Endothelial cell (in vitro differentiated cells): ENCODE data around the gene P2RY2. TPM values are rescaled to one million over a fixed set of nuclear protein-coding genes. Genes with fewer than 3 reads are reported as not detected.
A peak's percentile ranks its signal among the peaks of the same experiment; 100 is the strongest.
"Not testable (repeated sequence)": the region's sequence is repeated elsewhere in the genome, so short reads cannot be mapped to it uniquely, and the experiment has no call there.

Source experiments
- DNase-seq: peaks from one replicate; pipeline ENCODE4 v3.0.0; 2021; ENCODE audit warnings: low spot score
- H3K27ac Mint-ChIP-seq: one replicate; pipeline ENCODE4 v1.8.0; 2021; ENCODE audit warnings: mixed read lengths, inconsistent platforms; ENCODE audit not compliant: unreplicated experiment
- H3K27me3 Mint-ChIP-seq: one replicate; pipeline ENCODE4 v1.8.0; 2021; ENCODE audit warnings: mild to moderate bottlenecking, moderate library complexity, mixed read lengths, inconsistent platforms; ENCODE audit not compliant: unreplicated experiment
- H3K36me3 Mint-ChIP-seq: one replicate; pipeline ENCODE4 v1.8.0; 2021; ENCODE audit warnings: mild to moderate bottlenecking, low read depth, mixed read lengths, inconsistent platforms; ENCODE audit not compliant: unreplicated experiment
- H3K4me1 Mint-ChIP-seq: one replicate; pipeline ENCODE4 v1.8.0; 2021; ENCODE audit warnings: mild to moderate bottlenecking, mixed read lengths, inconsistent platforms; ENCODE audit not compliant: unreplicated experiment
- H3K4me3 Mint-ChIP-seq: one replicate; pipeline ENCODE4 v1.8.0; 2021; ENCODE audit warnings: mild to moderate bottlenecking, mixed read lengths, inconsistent platforms; ENCODE audit not compliant: unreplicated experiment
- H3K9me3 Mint-ChIP-seq: one replicate; pipeline ENCODE4 v1.8.0; 2021; ENCODE audit warnings: mixed read lengths, inconsistent platforms; ENCODE audit not compliant: unreplicated experiment
- total RNA-seq: library from RNA; stranded (reverse); fragmentation: NEBNext Ultra II Directional; extraction: Animal tissue kit (Norgen Biotek cat#: 25700); gene quantifications from one replicate; pipeline ENCODE4 v1.2.1, GENCODE V29; 2021; ENCODE audit not compliant: unreplicated experiment
- TF ChIP-seq, protein P1 (sequence below): fragments of 200-600 bp; sonication (generic); IDR thresholded peaks from one replicate; pipeline ENCODE4 v1.5.0; 2021; ENCODE audit warnings: antibody characterized with exemption; ENCODE audit not compliant: unreplicated experiment

P2RY2 gene
- total RNA-seq, 1 donor from 2014 or later, result 0.10 TPM

DNA sequence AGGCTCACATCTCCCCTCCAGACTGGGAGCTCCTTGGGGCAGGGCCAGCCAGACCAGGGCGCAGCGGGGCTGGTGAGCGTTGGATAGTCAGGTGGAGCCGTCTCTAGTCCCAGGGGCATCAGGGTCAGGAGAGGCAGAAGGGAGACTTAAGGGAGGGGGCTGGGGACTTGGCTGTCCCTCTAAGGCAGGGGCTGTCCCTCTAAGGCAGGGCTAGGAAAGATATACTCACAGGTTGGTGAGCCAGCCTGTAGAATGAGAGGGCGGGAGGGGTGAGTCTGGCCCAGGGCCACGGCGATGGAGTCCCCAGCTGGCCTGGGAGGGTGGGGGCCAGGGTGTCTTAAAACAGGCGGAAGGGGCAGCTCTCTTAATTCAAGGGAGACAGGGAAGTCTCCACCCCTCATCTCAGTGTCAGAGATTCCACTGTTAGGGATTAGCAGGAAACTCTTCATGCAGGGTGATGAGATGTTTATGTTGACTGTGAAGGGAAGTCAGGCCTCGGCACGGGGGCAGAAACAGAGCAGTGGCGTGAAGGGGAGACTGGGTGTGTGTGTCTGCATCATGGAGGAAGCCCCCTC lies 11.3 kb downstream of the P2RY2 start:
- Mint-ChIP-seq H3K4me1 (peaks cover 14% of the 10 kb centered on the region), H3K27ac (peak overlapping the region; percentile 42), H3K27me3 (peaks cover 9% of the 10 kb centered on the region), H3K36me3 (no peaks in the 10 kb centered on the region), H3K9me3 (no peaks in the 10 kb centered on the region), H3K4me3 (no peak overlapping the region)
- TF ChIP-seq, protein P1, sequence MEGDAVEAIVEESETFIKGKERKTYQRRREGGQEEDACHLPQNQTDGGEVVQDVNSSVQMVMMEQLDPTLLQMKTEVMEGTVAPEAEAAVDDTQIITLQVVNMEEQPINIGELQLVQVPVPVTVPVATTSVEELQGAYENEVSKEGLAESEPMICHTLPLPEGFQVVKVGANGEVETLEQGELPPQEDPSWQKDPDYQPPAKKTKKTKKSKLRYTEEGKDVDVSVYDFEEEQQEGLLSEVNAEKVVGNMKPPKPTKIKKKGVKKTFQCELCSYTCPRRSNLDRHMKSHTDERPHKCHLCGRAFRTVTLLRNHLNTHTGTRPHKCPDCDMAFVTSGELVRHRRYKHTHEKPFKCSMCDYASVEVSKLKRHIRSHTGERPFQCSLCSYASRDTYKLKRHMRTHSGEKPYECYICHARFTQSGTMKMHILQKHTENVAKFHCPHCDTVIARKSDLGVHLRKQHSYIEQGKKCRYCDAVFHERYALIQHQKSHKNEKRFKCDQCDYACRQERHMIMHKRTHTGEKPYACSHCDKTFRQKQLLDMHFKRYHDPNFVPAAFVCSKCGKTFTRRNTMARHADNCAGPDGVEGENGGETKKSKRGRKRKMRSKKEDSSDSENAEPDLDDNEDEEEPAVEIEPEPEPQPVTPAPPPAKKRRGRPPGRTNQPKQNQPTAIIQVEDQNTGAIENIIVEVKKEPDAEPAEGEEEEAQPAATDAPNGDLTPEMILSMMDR, result no peak
- DNase-seq, result no peak

DNA sequence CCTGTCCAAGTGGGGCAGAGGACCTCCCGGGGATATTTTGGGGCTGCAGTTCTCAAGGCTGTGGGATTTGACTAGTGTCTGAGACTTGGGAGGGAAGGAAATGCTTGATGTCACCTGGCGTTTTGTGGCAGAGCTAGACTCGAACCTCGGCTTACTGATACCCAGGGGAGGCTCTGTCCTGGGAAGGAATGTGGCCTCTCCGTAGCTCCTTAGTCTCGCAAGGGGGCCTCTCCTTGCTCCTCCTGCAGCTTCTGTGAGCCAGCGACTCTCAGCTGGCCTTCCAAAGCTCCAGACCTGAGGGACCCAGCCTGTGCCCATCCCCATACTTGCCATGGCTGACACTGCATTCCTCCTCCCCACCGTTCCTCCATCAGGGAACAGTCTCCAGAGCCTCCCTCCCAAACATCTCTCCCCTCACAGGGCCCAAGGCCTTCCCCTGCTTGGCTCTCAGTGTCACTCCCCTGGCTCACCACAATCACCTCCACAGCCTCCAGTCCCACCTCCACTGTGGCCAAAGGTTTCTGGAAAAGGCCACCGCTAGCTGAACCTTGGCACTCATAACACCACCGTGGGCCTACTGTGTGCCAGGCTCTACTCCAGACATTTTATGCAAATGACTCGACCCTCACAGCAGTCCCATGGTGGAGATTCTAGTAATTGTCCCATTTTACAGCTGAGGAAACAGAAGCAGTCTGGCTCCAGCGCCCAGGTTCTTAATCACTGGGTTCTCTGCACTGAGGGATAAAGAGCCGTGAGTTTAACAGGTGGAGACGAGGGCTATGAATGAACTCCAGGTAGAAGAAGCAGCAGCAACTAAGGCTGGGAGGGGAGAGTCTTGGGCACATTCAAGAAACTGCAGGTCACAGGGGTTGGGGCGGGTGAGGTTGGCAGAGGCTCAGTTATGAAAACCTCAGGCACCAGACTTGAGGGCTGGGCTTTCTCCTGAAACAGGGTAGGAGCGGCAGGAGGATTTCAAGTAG lies 12.1 kb downstream of the P2RY2 start:
- peaks cover 6% of the 10 kb centered on the region for H3K27me3 Mint-ChIP-seq
- H3K27ac Mint-ChIP-seq, result peak overlapping the region; percentile 42
- peak overlapping the region; percentile 8 for H3K4me3 Mint-ChIP-seq
- TF ChIP-seq, protein P1, result no peak
- no peaks in the 10 kb centered on the region for H3K9me3 Mint-ChIP-seq
- no peak for DNase-seq
- H3K4me1 Mint-ChIP-seq, result peaks cover 10% of the 10 kb centered on the region
- no peaks in the 10 kb centered on the region for H3K36me3 Mint-ChIP-seq

DNA sequence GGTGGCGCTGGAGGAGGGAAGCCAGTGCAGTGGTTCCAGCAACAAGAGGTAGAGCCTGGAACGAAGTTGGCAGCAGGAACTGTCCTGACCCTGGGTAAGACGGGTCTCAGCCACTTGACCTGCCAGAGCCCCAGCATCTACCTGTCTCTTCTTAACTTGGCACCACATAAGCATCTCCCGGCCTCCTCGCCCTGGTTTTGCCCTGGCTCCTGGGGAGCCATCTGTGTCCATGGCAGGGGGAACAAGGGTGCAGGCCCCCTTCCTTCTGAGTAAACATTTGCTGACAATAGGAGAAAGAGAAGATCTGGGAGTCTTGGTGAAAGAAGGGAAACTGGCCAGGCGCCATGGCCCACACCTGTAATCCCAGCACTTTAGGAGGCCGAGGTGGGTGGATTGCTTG lies 12.8 kb downstream of the P2RY2 start:
- Mint-ChIP-seq H3K4me3 (no peak overlapping the region), H3K27ac (no peak overlapping the region), H3K36me3 (no peaks in the 10 kb centered on the region), H3K4me1 (peaks cover 10% of the 10 kb centered on the region), H3K9me3 (no peaks in the 10 kb centered on the region), H3K27me3 (peaks cover 6% of the 10 kb centered on the region)
- DNase-seq, result no peak
- TF ChIP-seq, protein P1, result no peak

DNA sequence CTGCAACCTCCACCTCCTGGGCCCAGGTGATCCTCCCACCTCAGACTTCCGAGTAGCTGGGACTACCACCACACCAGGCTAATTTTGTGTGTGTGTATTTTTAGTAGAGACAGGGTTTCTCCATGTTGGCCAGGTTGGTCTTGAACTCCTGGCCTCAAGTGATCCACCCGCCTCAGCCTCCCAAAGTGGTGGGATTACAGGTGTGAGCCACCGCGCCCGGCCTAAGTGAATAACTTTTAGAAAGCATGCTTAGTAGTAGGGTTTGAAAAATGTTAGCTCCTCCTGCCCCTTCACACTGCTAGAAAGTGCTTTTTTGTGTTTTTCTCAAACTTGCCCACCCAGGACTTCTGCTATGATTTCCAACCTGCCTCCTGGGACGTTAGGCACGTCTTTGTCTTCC lies 14.4 kb downstream of the P2RY2 start:
- DNase-seq, H3K4me3 Mint-ChIP-seq, H3K9me3 Mint-ChIP-seq, H3K36me3 Mint-ChIP-seq, H3K27me3 Mint-ChIP-seq, H3K27ac Mint-ChIP-seq: not testable (repeated sequence)
- H3K4me1 Mint-ChIP-seq, result peaks cover 10% of the 10 kb centered on the region

DNA sequence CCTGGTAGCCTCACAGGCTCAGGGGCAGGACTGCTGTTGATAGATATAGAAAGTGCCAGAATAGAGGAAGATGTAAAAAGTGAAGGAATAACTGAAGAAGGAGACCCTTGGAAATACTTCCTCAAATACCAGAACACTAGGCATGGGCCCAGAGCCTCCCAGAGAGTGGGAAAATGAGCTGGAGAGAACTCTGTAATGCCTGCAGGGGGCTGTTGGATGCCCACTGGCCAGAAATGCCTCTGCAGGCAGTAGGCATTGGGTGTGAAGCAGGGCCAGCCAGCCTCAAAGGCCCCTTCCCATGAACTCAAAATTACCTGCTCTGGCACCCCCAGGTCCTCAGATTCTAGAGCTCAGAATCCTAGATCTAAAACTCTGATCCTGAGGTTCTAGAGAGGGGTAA lies 15.1 kb downstream of the P2RY2 start:
- TF ChIP-seq, protein P1, result no peak
- Mint-ChIP-seq H3K9me3 (no peaks in the 10 kb centered on the region), H3K4me3 (no peak overlapping the region), H3K36me3 (no peaks in the 10 kb centered on the region), H3K4me1 (peaks cover 10% of the 10 kb centered on the region), H3K27me3 (peaks cover 4% of the 10 kb centered on the region), H3K27ac (no peak overlapping the region)
- no peak for DNase-seq
